WTC11 (cell line): Measurements from ENCODE around the gene OPN4. TPM values are rescaled to one million over a fixed set of nuclear protein-coding genes. Genes with fewer than 3 reads are reported as not detected.
A peak's percentile ranks its signal among the peaks of the same experiment; 100 is the strongest.

Source experiments
- ATAC-seq: fragments of 200-7000 bp; cut with Tn5 transposase; 2 replicates; pipeline ENCODE4 v1.10.0; 2021; ENCODE audit warnings: mild to moderate bottlenecking, moderate library complexity
- CTCF ChIA-PET: fragments of 300-600 bp; sonication (Branson Sonifier 250); formaldehyde crosslinking; loops from one replicate; lab custom pipeline; 2021; ENCODE audit warnings: antibody characterized with exemption; lab: Charles Lee
- POLR2A ChIA-PET: fragments of 350-600 bp; sonication (Branson Sonifier 250); formaldehyde crosslinking; loops from one replicate; lab custom pipeline; 2021; ENCODE audit warnings: antibody characterized with exemption; lab: Charles Lee
- DNase-seq: peaks from one replicate; pipeline ENCODE4 v3.0.0; 2021; ENCODE audit warnings: low spot score
- H3K27ac Mint-ChIP-seq: 2 replicates; pipeline ENCODE4 v1.8.0; 2021; ENCODE audit warnings: mixed read lengths
- H3K27me3 Mint-ChIP-seq: 2 replicates; pipeline ENCODE4 v1.8.0; 2021; ENCODE audit warnings: low read depth, mild to moderate bottlenecking, moderate library complexity, mixed read lengths
- H3K36me3 Mint-ChIP-seq: 2 replicates; pipeline ENCODE4 v1.8.0; 2021; ENCODE audit warnings: mixed read lengths
- H3K4me1 Mint-ChIP-seq: 2 replicates; pipeline ENCODE4 v1.8.0; 2022; ENCODE audit warnings: mixed read lengths
- H3K4me3 Mint-ChIP-seq: 2 replicates; pipeline ENCODE4 v1.8.0; 2021; ENCODE audit warnings: mild to moderate bottlenecking, moderate library complexity, mixed read lengths
- H3K9me3 Mint-ChIP-seq: 2 replicates; pipeline ENCODE4 v1.8.0; 2021; ENCODE audit warnings: mixed read lengths
- ATF3 ChIP-seq: sonication (generic); formaldehyde crosslinking; conservative IDR thresholded peaks from 2 replicates; pipeline ENCODE4 v1.8.1; 2022; ENCODE audit warnings: mild to moderate bottlenecking, missing genetic modification reagents
- CBFB ChIP-seq: sonication (generic); formaldehyde crosslinking; IDR thresholded peaks from 2 replicates; pipeline ENCODE4 v1.8.1; 2022; ENCODE audit warnings: mild to moderate bottlenecking, low read depth, missing genetic modification reagents
- E2F4 ChIP-seq: sonication (generic); formaldehyde crosslinking; IDR thresholded peaks from 2 replicates; pipeline ENCODE4 v1.8.1; 2022; ENCODE audit warnings: low read depth, mild to moderate bottlenecking, moderate library complexity, missing genetic modification reagents, borderline replicate concordance
- E2F5 ChIP-seq: sonication (generic); formaldehyde crosslinking; IDR thresholded peaks from 2 replicates; pipeline ENCODE4 v1.8.1; 2022; ENCODE audit warnings: mild to moderate bottlenecking, moderate library complexity, missing genetic modification reagents
- ERG ChIP-seq: fragments of 250-450 bp; sonication (Bioruptor Pico); IDR thresholded peaks from 2 replicates; pipeline ENCODE4 v1.8.0; 2021; ENCODE audit warnings: mild to moderate bottlenecking
- FOXP1 ChIP-seq: sonication (generic); formaldehyde crosslinking; IDR thresholded peaks from 2 replicates; pipeline ENCODE4 v1.8.0; 2022; ENCODE audit warnings: missing genetic modification reagents, mild to moderate bottlenecking, moderate library complexity, borderline replicate concordance
- KAT7 ChIP-seq: sonication (generic); formaldehyde crosslinking; IDR thresholded peaks from 2 replicates; pipeline ENCODE4 v1.8.1; 2023; ENCODE audit warnings: missing genetic modification reagents, mild to moderate bottlenecking, borderline replicate concordance
- MLX ChIP-seq: sonication (generic); formaldehyde crosslinking; IDR thresholded peaks from 2 replicates; pipeline ENCODE4 v1.8.1; 2023; ENCODE audit warnings: mild to moderate bottlenecking, missing genetic modification reagents, moderate library complexity
- NR1H2 ChIP-seq: sonication (generic); formaldehyde crosslinking; IDR thresholded peaks from 2 replicates; pipeline ENCODE4 v1.9.0; 2021; ENCODE audit warnings: mild to moderate bottlenecking, moderate library complexity, missing genetic modification reagents
- PREB ChIP-seq: sonication (generic); formaldehyde crosslinking; IDR thresholded peaks from 2 replicates; pipeline ENCODE4 v1.8.1; 2022; ENCODE audit warnings: mild to moderate bottlenecking, missing genetic modification reagents, moderate library complexity, borderline replicate concordance
- PRRX2 ChIP-seq: fragments of 250-450 bp; sonication (Bioruptor Pico); IDR thresholded peaks from 2 replicates; pipeline ENCODE4 v1.8.0; 2021; ENCODE audit warnings: mild to moderate bottlenecking
- RELA ChIP-seq: sonication (generic); formaldehyde crosslinking; IDR thresholded peaks from 2 replicates; pipeline ENCODE4 v1.8.1; 2022; ENCODE audit warnings: missing genetic modification reagents, mild to moderate bottlenecking, borderline replicate concordance
- SP1 ChIP-seq: sonication (generic); formaldehyde crosslinking; conservative IDR thresholded peaks from 2 replicates; pipeline ENCODE4 v1.8.1; 2022; ENCODE audit warnings: missing genetic modification reagents
- USF1 ChIP-seq: sonication (generic); formaldehyde crosslinking; IDR thresholded peaks from 2 replicates; pipeline ENCODE4 v1.8.0; 2022; ENCODE audit warnings: mild to moderate bottlenecking, missing genetic modification reagents
- USF2 ChIP-seq: sonication (generic); formaldehyde crosslinking; IDR thresholded peaks from 2 replicates; pipeline ENCODE4 v1.8.1; 2023; ENCODE audit warnings: mild to moderate bottlenecking, missing genetic modification reagents, moderate library complexity
- ZMAT4 ChIP-seq: fragments of 250-450 bp; sonication (Bioruptor Pico); IDR thresholded peaks from 2 replicates; pipeline ENCODE4 v1.9.0; 2021; ENCODE audit warnings: mild to moderate bottlenecking
- ZNF138 ChIP-seq: sonication (generic); formaldehyde crosslinking; conservative IDR thresholded peaks from 2 replicates; pipeline ENCODE4 v1.8.1; 2022; ENCODE audit warnings: mild to moderate bottlenecking, moderate library complexity, missing genetic modification reagents
- ZNF232 ChIP-seq: sonication (generic); formaldehyde crosslinking; IDR thresholded peaks from 2 replicates; pipeline ENCODE4 v1.8.0; 2022; ENCODE audit warnings: mild to moderate bottlenecking, missing genetic modification reagents
- ZNF416 ChIP-seq: fragments of 250-450 bp; sonication (Bioruptor Pico); IDR thresholded peaks from 2 replicates; pipeline ENCODE4 v1.9.0; 2021; ENCODE audit warnings: mild to moderate bottlenecking, inconsistent platforms
- ZNF532 ChIP-seq: fragments of 250-450 bp; sonication (Bioruptor Pico); IDR thresholded peaks from 2 replicates; pipeline ENCODE4 v1.9.0; 2021; ENCODE audit warnings: mild to moderate bottlenecking, borderline replicate concordance
- total RNA-seq: library from RNA; stranded (reverse); gene quantifications from 3 replicates; pipeline ENCODE4 v1.2.3, GENCODE V29; 2021

Gene OPN4
- total RNA-seq, 1 experiment from 2014 or later = not detected

GRCh38 chr10:86644152-86644793, 10.1 kb upstream of the OPN4 start:
- H3K4me3 Mint-ChIP-seq = no peak overlapping the region
- H3K9me3 Mint-ChIP-seq = peaks cover 23% of the 10 kb centered on the region
- ATAC-seq = peak; percentile 73
- no peak overlapping the region for H3K27ac Mint-ChIP-seq
- DNase-seq = no peak
- H3K4me1 Mint-ChIP-seq = peaks cover 6% of the 10 kb centered on the region
- peaks cover 9% of the 10 kb centered on the region; the same call in 1 of the 2 replicates for H3K36me3 Mint-ChIP-seq
- CTCF ChIA-PET = interaction anchor here (0.5 to 2.0 kb wide), 9 partner anchors 11 to 255 kb away, joined by 3 to 17 read pairs (median 3); no protein-coding TSS in a partner anchor
- no peak for TF ChIP-seq ATF3
- no peak for TF ChIP-seq ZNF532 (CRISPR knock-in tag)
- TF ChIP-seq NR1H2 = no peak
- TF ChIP-seq PREB (CRISPR knock-in tag) = no peak
- no peak for TF ChIP-seq RELA (CRISPR knock-in tag)
- no peak for TF ChIP-seq E2F5
- no peak for TF ChIP-seq MLX (CRISPR knock-in tag)
- TF ChIP-seq ZNF138 = no peak
- no peak for TF ChIP-seq CBFB
- TF ChIP-seq USF1 (CRISPR knock-in tag) = no peak
- no peak for TF ChIP-seq KAT7 (CRISPR knock-in tag)
- no peak for TF ChIP-seq ZNF232 (CRISPR knock-in tag)
- TF ChIP-seq E2F4 (CRISPR knock-in tag) = no peak
- no peak for TF ChIP-seq FOXP1 (CRISPR knock-in tag)
- no peak for TF ChIP-seq PRRX2 (CRISPR knock-in tag)
- no peak for TF ChIP-seq ERG (CRISPR knock-in tag)
- no peak for TF ChIP-seq SP1
- no peak for TF ChIP-seq ZNF416 (CRISPR knock-in tag)
- TF ChIP-seq ZMAT4 (CRISPR knock-in tag) = no peak
- no peak for TF ChIP-seq USF2 (CRISPR knock-in tag)
- POLR2A ChIA-PET = no interaction called here
- no peaks in the 10 kb centered on the region for H3K27me3 Mint-ChIP-seq
